ENCODE results near the gene SLC39A10. TPM values are rescaled to one million over a fixed set of nuclear protein-coding genes. Genes with fewer than 3 reads are reported as not detected.

SLC39A10 gene
- total and polyA plus RNA-seq, 2 donors (not counting 1 experiment from before 2014, with no cell fraction given), result 18.6 to 99.3 TPM

DNA sequence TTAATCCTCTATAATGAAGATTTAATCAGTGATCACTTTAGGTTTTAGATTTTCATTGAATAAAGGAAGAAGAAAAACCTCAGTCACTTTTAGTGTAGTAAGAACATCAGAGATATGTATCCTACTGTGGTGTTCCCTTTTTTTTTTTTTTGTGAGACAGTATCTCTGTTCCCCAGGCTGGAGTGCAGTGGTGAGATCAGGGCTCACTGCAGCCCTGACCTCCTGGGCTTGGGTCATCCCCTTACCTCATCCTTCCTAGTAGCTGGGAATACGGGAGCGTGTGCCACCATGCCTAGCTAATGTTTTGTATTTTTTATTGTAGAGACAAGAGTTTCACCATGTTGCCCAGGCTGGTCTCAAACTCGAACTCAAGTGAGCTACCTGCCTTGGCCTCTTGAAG is 5.1 kb downstream of the SLC39A10 start:
- intact Hi-C loops (cut with micrococcal nuclease), result loop anchor here (5.0 kb wide), 2 partner anchors 675 to 790 kb away; no protein-coding TSS in a partner anchor
- 90% methylated on average over 2 of the region's 3 CpGs for WGBS (ENCODE audit: insufficient coverage)
- peak overlapping the region in 1 of 2 donors; percentile 99 for H3K27ac ChIP-seq (ENCODE audit: low read length in 2 of 2)
- peaks cover 0 to 3% of the 10 kb centered on the region in 2 experiments for H3K36me3 ChIP-seq (replicated peaks in 1 of 2; ENCODE audit: control extremely low read depth in 1 of 2, control insufficient read depth in 1 of 2, extremely low read depth in 1 of 2, insufficient read depth in 2 of 2, low read length in 1 of 2)
- H3K27ac Mint-ChIP-seq, result peak overlapping the region; percentile 67
- H3K4me1 Mint-ChIP-seq, result peaks cover 49% of the 10 kb centered on the region
- H3K79me2 ChIP-seq (ENCODE audit: control insufficient read depth, insufficient read depth, low read length), result peaks cover 86% of the 10 kb centered on the region
- no peak overlapping the region for H3K4me3 ChIP-seq (ENCODE audit: control extremely low read depth in 1 of 5, extremely low read depth in 1 of 5, insufficient read depth in 1 of 5, low read depth in 2 of 5, low read length in 4 of 5)
- ATAC-seq (ENCODE audit: low read depth) (no peak), DNase-seq (no peak)
- H3K4me2 ChIP-seq (replicated peaks; ENCODE audit: low read depth, low read length, poor library complexity, severe bottlenecking), result no peak overlapping the region
- peaks cover 24 to 43% of the 10 kb centered on the region in 2 donors for H3K4me1 ChIP-seq (ENCODE audit: control insufficient read depth in 2 of 2, insufficient read depth in 2 of 2, low read length in 2 of 2)
- no peaks in the 10 kb centered on the region for H4K20me1 ChIP-seq (ENCODE audit: control insufficient read depth, insufficient read depth, low read length, poor library complexity, severe bottlenecking)
- ChIA-PET CTCF (interaction anchor here (0.6 to 8.4 kb wide), 4 partner anchors 50 to 164 kb away, joined by 3 to 279 read pairs (median 8); no protein-coding TSS in a partner anchor), POLR2A (interaction anchor here (0.7 kb wide), 1 partner anchor 84 kb away, joined by 3 read pairs; no protein-coding TSS in a partner anchor)
- no peak overlapping the region for H2AFZ ChIP-seq (ENCODE audit: insufficient read depth, low read depth, low read length, poor library complexity, severe bottlenecking)
- no peaks in the 10 kb centered on the region for H3K9me3 Mint-ChIP-seq (ENCODE audit: insufficient read depth)
- no peaks in the 10 kb centered on the region for H3K27me3 ChIP-seq (replicated peaks in 1 of 4; ENCODE audit: control extremely low read depth in 1 of 4, control insufficient read depth in 3 of 4, insufficient read depth in 4 of 4, low read length in 3 of 4)
- no peak for TF ChIP-seq EZH2 (IDR thresholded peaks at IDR 0.05; ENCODE audit: borderline replicate concordance, insufficient read depth, low read depth, low read length, poor library complexity, severe bottlenecking)
- TF ChIP-seq, protein P1, sequence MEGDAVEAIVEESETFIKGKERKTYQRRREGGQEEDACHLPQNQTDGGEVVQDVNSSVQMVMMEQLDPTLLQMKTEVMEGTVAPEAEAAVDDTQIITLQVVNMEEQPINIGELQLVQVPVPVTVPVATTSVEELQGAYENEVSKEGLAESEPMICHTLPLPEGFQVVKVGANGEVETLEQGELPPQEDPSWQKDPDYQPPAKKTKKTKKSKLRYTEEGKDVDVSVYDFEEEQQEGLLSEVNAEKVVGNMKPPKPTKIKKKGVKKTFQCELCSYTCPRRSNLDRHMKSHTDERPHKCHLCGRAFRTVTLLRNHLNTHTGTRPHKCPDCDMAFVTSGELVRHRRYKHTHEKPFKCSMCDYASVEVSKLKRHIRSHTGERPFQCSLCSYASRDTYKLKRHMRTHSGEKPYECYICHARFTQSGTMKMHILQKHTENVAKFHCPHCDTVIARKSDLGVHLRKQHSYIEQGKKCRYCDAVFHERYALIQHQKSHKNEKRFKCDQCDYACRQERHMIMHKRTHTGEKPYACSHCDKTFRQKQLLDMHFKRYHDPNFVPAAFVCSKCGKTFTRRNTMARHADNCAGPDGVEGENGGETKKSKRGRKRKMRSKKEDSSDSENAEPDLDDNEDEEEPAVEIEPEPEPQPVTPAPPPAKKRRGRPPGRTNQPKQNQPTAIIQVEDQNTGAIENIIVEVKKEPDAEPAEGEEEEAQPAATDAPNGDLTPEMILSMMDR (IDR thresholded peaks at IDR 0.05), result no peak
- H3K9me3 ChIP-seq (ENCODE audit: control extremely low read depth in 1 of 3, control insufficient read depth in 2 of 3, insufficient read depth in 1 of 3, low read length in 2 of 3), result no peaks in the 10 kb centered on the region
- H3K4me3 Mint-ChIP-seq, result no peak overlapping the region
- no peak overlapping the region for H3K9ac ChIP-seq (ENCODE audit: low read length)
- no peaks in the 10 kb centered on the region for H3K27me3 Mint-ChIP-seq

- Histone ChIP-seq H3K4me1 (ENCODE audit: control insufficient read depth in 2 of 2, insufficient read depth in 2 of 2, low read length in 2 of 2) (peaks cover 27 to 47% of the 10 kb centered on the region in 2 donors), H3K27me3 (replicated peaks in 1 of 4; ENCODE audit: control extremely low read depth in 1 of 4, control insufficient read depth in 3 of 4, insufficient read depth in 4 of 4, low read length in 3 of 4) (no peaks in the 10 kb centered on the region), H2AFZ (ENCODE audit: insufficient read depth, low read depth, low read length, poor library complexity, severe bottlenecking) (no peak overlapping the region), H3K27ac (ENCODE audit: low read length in 2 of 2) (peak overlapping the region in 1 of 2 donors; percentile 99), H3K4me2 (replicated peaks; ENCODE audit: low read depth, low read length, poor library complexity, severe bottlenecking) (peak overlapping the region; percentile 29), H4K20me1 (ENCODE audit: control insufficient read depth, insufficient read depth, low read length, poor library complexity, severe bottlenecking) (no peaks in the 10 kb centered on the region), H3K9me3 (ENCODE audit: control extremely low read depth in 1 of 3, control insufficient read depth in 2 of 3, insufficient read depth in 1 of 3, low read length in 2 of 3) (no peaks in the 10 kb centered on the region), H3K9ac (ENCODE audit: low read length) (no peak overlapping the region), H3K4me3 (ENCODE audit: control extremely low read depth in 1 of 5, extremely low read depth in 1 of 5, insufficient read depth in 1 of 5, low read depth in 2 of 5, low read length in 4 of 5) (no peak overlapping the region), H3K79me2 (ENCODE audit: control insufficient read depth, insufficient read depth, low read length) (peaks cover 85% of the 10 kb centered on the region), H3K36me3 (replicated peaks in 1 of 2; ENCODE audit: control extremely low read depth in 1 of 2, control insufficient read depth in 1 of 2, extremely low read depth in 1 of 2, insufficient read depth in 2 of 2, low read length in 1 of 2) (peaks cover 0 to 3% of the 10 kb centered on the region in 2 experiments)
- Mint-ChIP-seq H3K27me3 (no peaks in the 10 kb centered on the region), H3K4me1 (peaks cover 55% of the 10 kb centered on the region), H3K4me3 (no peak overlapping the region), H3K27ac (peak overlapping the region; percentile 64), H3K9me3 (ENCODE audit: insufficient read depth) (no peaks in the 10 kb centered on the region)
- DNase-seq, result no peak
- ChIA-PET CTCF (interaction anchor here (0.8 to 8.4 kb wide), 4 partner anchors 87 to 165 kb away, joined by 3 to 279 read pairs (median 8); no protein-coding TSS in a partner anchor), POLR2A (interaction anchor here (0.7 kb wide), 1 partner anchor 85 kb away, joined by 3 read pairs; no protein-coding TSS in a partner anchor)
- ATAC-seq (ENCODE audit: low read depth), result no peak
- TF ChIP-seq, protein P1 (IDR thresholded peaks at IDR 0.05), result no peak
- no peak for TF ChIP-seq EZH2 (IDR thresholded peaks at IDR 0.05; ENCODE audit: borderline replicate concordance, insufficient read depth, low read depth, low read length, poor library complexity, severe bottlenecking)
- intact Hi-C loops (cut with micrococcal nuclease), result loop anchor here (5.0 kb wide), 2 partner anchors 674 to 789 kb away; no protein-coding TSS in a partner anchor
- 100% methylated on average over 2 of the region's 3 CpGs for WGBS (ENCODE audit: insufficient coverage)
These were observed 6.0 kb downstream of the SLC39A10 start for GRCh38 chr2:195663007-195663406.
